ENCODE measurements around the gene FANCI. TPM values are rescaled to one million over a fixed set of nuclear protein-coding genes. Genes with fewer than 3 reads are reported as not detected.

Gene FANCI
- total RNA-seq, 1 experiment from 2014 or later, result 112 TPM

- Histone ChIP-seq H3K27me3 (ENCODE audit: insufficient read depth, low read length) (no peaks in the 10 kb centered on the region), H3K4me3 (replicated peaks in 1 of 2; ENCODE audit: low read depth in 1 of 2, low read length in 2 of 2) (no peak overlapping the region), H4K20me1 (ENCODE audit: insufficient read depth) (no peaks in the 10 kb centered on the region), H3K79me2 (ENCODE audit: insufficient read depth, low read length) (no peaks in the 10 kb centered on the region), H3K4me2 (ENCODE audit: low read length) (no peak overlapping the region), H3K9me2 (ENCODE audit: insufficient read depth) (no peaks in the 10 kb centered on the region), H3K36me3 (ENCODE audit: control insufficient read depth in 1 of 2, insufficient read depth in 2 of 2, low read length in 2 of 2) (no peaks in the 10 kb centered on the region), H2AFZ (ENCODE audit: low read depth, low read length, poor library complexity, severe bottlenecking) (no peak overlapping the region), H3K9me3 (ENCODE audit: control insufficient read depth in 1 of 2, insufficient read depth in 1 of 2, low read depth in 1 of 2, low read length in 2 of 2) (no peaks in the 10 kb centered on the region), H3K4me1 (ENCODE audit: control insufficient read depth in 1 of 2, insufficient read depth in 2 of 2, low read length in 2 of 2) (peaks cover 17% of the 10 kb centered on the region in 2 experiments), H3K27ac (ENCODE audit: low read depth, low read length) (no peak overlapping the region), H3K9ac (ENCODE audit: low read length) (no peak overlapping the region)
- ChIA-PET POLR2A (no interaction called here), RAD21 (ENCODE audit: low non-redundant PET in 1 of 2, low total read pairs in 2 of 2, uncharacterized antibody in 2 of 2, unreplicated experiment in 2 of 2) (interaction anchor here in 1 of 2 experiments (1.2 kb wide), 1 partner anchor 8 kb away, joined by 4 read pairs; no protein-coding TSS in a partner anchor), CTCF (interaction anchor here (0.9 to 5.0 kb wide), 3 partner anchors 9 to 140 kb away, joined by 3 to 30 read pairs (median 4); no protein-coding TSS in a partner anchor)
- ATAC-seq (no peak), DNase-seq (ENCODE audit: low read depth, low spot score) (no peak)
- no peak for TF ChIP-seq POLR2AphosphoS5 (IDR thresholded peaks at IDR 0.05; ENCODE audit: low read depth, low read length)
- TF ChIP-seq, protein P1, sequence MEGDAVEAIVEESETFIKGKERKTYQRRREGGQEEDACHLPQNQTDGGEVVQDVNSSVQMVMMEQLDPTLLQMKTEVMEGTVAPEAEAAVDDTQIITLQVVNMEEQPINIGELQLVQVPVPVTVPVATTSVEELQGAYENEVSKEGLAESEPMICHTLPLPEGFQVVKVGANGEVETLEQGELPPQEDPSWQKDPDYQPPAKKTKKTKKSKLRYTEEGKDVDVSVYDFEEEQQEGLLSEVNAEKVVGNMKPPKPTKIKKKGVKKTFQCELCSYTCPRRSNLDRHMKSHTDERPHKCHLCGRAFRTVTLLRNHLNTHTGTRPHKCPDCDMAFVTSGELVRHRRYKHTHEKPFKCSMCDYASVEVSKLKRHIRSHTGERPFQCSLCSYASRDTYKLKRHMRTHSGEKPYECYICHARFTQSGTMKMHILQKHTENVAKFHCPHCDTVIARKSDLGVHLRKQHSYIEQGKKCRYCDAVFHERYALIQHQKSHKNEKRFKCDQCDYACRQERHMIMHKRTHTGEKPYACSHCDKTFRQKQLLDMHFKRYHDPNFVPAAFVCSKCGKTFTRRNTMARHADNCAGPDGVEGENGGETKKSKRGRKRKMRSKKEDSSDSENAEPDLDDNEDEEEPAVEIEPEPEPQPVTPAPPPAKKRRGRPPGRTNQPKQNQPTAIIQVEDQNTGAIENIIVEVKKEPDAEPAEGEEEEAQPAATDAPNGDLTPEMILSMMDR (IDR thresholded peaks at IDR 0.05 in 2 of 3, conservative IDR thresholded peaks at IDR 0.05 in 1 of 3; ENCODE audit: borderline replicate concordance in 1 of 3, insufficient read depth in 1 of 3, low read depth in 2 of 3, low read length in 2 of 3), result no peak
- TF ChIP-seq, protein P2, sequence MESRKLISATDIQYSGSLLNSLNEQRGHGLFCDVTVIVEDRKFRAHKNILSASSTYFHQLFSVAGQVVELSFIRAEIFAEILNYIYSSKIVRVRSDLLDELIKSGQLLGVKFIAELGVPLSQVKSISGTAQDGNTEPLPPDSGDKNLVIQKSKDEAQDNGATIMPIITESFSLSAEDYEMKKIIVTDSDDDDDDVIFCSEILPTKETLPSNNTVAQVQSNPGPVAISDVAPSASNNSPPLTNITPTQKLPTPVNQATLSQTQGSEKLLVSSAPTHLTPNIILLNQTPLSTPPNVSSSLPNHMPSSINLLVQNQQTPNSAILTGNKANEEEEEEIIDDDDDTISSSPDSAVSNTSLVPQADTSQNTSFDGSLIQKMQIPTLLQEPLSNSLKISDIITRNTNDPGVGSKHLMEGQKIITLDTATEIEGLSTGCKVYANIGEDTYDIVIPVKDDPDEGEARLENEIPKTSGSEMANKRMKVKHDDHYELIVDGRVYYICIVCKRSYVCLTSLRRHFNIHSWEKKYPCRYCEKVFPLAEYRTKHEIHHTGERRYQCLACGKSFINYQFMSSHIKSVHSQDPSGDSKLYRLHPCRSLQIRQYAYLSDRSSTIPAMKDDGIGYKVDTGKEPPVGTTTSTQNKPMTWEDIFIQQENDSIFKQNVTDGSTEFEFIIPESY (IDR thresholded peaks at IDR 0.05; ENCODE audit: extremely low read depth, insufficient replicate concordance, low read length), result no peak
- TF ChIP-seq, protein P3, sequence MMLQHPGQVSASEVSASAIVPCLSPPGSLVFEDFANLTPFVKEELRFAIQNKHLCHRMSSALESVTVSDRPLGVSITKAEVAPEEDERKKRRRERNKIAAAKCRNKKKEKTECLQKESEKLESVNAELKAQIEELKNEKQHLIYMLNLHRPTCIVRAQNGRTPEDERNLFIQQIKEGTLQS (IDR thresholded peaks at IDR 0.05), result no peak
- TF ChIP-seq SIN3A (IDR thresholded peaks at IDR 0.05; ENCODE audit: low read depth), result no peak
- TF ChIP-seq TCF7L2 (IDR thresholded peaks at IDR 0.05; ENCODE audit: borderline replicate concordance, extremely low read depth, insufficient read depth, insufficient read length), result no peak
- no peak for TF ChIP-seq EGR1 (IDR thresholded peaks at IDR 0.05; ENCODE audit: low read depth)
- no peak for TF ChIP-seq REST (IDR thresholded peaks at IDR 0.05; ENCODE audit: low read depth)
- TF ChIP-seq SRF (IDR thresholded peaks at IDR 0.05; ENCODE audit: low read depth), result no peak
- TF ChIP-seq ELF1 (IDR thresholded peaks at IDR 0.05; ENCODE audit: borderline replicate concordance, low read depth), result no peak
- no peak for TF ChIP-seq EZH2phosphoT487 (IDR thresholded peaks at IDR 0.05; ENCODE audit: borderline replicate concordance)
- TF ChIP-seq MAX (IDR thresholded peaks at IDR 0.05), result no peak
- no peak for TF ChIP-seq YY1 (IDR thresholded peaks at IDR 0.05; ENCODE audit: extremely low read depth, insufficient replicate concordance, low read depth, low read length)
- no peak for TF ChIP-seq FOSL1 (IDR thresholded peaks at IDR 0.05; ENCODE audit: low read depth)
- TF ChIP-seq SP1 (IDR thresholded peaks at IDR 0.05; ENCODE audit: low read depth), result no peak
- no peak for TF ChIP-seq CEBPB (IDR thresholded peaks at IDR 0.05; ENCODE audit: low read depth)
- TF ChIP-seq JUND (IDR thresholded peaks at IDR 0.05), result no peak
- TF ChIP-seq EZH2 (IDR thresholded peaks at IDR 0.05), result no peak
- intact Hi-C loops (cut with micrococcal nuclease), result no loop called here
- no TSS peak for BruUV-seq (replicated peaks)
Measured at GRCh38 chr15:89198196-89198595, 45.6 kb upstream of the FANCI start.
